Keratinocyte (primary cell): ENCODE data around the gene NHSL1. TPM values are rescaled to one million over a fixed set of nuclear protein-coding genes. Genes with fewer than 3 reads are reported as not detected.

ENCODE experiments used
- DNase-seq: peaks from one replicate; pipeline ENCODE4 v3.0.0-alpha.2; 2011; ENCODE audit warnings: low read depth, missing footprints, low spot score
- FAIRE-seq: peaks from 2 replicates; lab custom pipeline; 2011; peaks lifted over from hg19 to GRCh38; lab: Jason Lieb, UNC
- H2AFZ ChIP-seq: 2 replicates; pipeline ENCODE4 v1.6.0; 2012; ENCODE audit warnings: low read length, control low read depth, inconsistent platforms; ENCODE audit not compliant: control insufficient read depth
- H3K27ac ChIP-seq: 2 replicates; pipeline ENCODE4 v1.5.1; 2011; ENCODE audit warnings: low read length; ENCODE audit not compliant: control insufficient read depth, insufficient read depth
- H3K27me3 ChIP-seq: 3 replicates; pipeline ENCODE4 v1.6.0; 2011; ENCODE audit warnings: low read length; ENCODE audit not compliant: control insufficient read depth, insufficient read depth; ENCODE audit errors: extremely low read depth
- H3K36me3 ChIP-seq, 2 experiments: 2 replicates in 1 of 2; 3 replicates in 1 of 2; pipeline ENCODE4 v1.5.1; 2011; ENCODE audit warnings: low read length in 2 of 2, mild to moderate bottlenecking in 1 of 2; ENCODE audit not compliant: control insufficient read depth in 2 of 2, insufficient read depth in 2 of 2; ENCODE audit errors: extremely low read depth in 1 of 2
- H3K4me1 ChIP-seq: 3 replicates; pipeline ENCODE4 v1.5.1; 2011; ENCODE audit warnings: low read length; ENCODE audit not compliant: control insufficient read depth, insufficient read depth; ENCODE audit errors: extremely low read depth
- H3K4me2 ChIP-seq: 3 replicates; pipeline ENCODE4 v1.6.0; 2011; ENCODE audit warnings: low read depth, low read length; ENCODE audit not compliant: control insufficient read depth, insufficient read depth; ENCODE audit errors: extremely low read depth
- H3K4me3 ChIP-seq, 3 experiments: fragments of 200-600 bp in 1 of 3; sonication (generic) in 1 of 3; 2 replicates in 2 of 3; 3 replicates in 1 of 3; pipeline ENCODE4 v1.5.1; 2011 to 2016; ENCODE audit warnings: low read length in 3 of 3, mild to moderate bottlenecking in 3 of 3, control low read depth in 2 of 3, inconsistent platforms in 1 of 3, low read depth in 1 of 3, mixed read lengths in 1 of 3, mixed run types in 1 of 3, moderate library complexity in 1 of 3; ENCODE audit not compliant: control insufficient read depth in 2 of 3, insufficient read depth in 2 of 3; ENCODE audit errors: extremely low read depth in 1 of 3
- H3K79me2 ChIP-seq: 2 replicates; pipeline ENCODE4 v1.6.0; 2012; ENCODE audit warnings: low read length; ENCODE audit not compliant: control insufficient read depth, insufficient read depth
- H3K9ac ChIP-seq: 3 replicates; pipeline ENCODE4 v1.6.0; 2011; ENCODE audit warnings: low read length; ENCODE audit not compliant: control insufficient read depth, insufficient read depth; ENCODE audit errors: extremely low read depth
- H3K9me1 ChIP-seq: 3 replicates; pipeline ENCODE4 v1.6.0; 2011; ENCODE audit warnings: low read length; ENCODE audit not compliant: control insufficient read depth, insufficient read depth; ENCODE audit errors: extremely low read depth
- H3K9me3 ChIP-seq: 2 replicates; pipeline ENCODE4 v1.5.1; 2012; ENCODE audit warnings: low read depth, low read length; ENCODE audit not compliant: control insufficient read depth
- H4K20me1 ChIP-seq: 3 replicates; pipeline ENCODE4 v1.6.0; 2011; ENCODE audit warnings: low read length; ENCODE audit not compliant: control insufficient read depth, insufficient read depth; ENCODE audit errors: extremely low read depth
- CTCF ChIP-seq, 3 experiments: IDR thresholded peaks in 1 of 3; conservative IDR thresholded peaks in 1 of 3; optimal IDR thresholded peaks in 1 of 3; 2 replicates in 2 of 3; 3 replicates in 1 of 3; pipeline versions ENCODE3 to v1.5.1; 2011; ENCODE audit warnings: low read length in 3 of 3, mild to moderate bottlenecking in 3 of 3, moderate library complexity in 2 of 3, control low read depth in 1 of 3, inconsistent platforms in 1 of 3; ENCODE audit not compliant: insufficient read depth in 2 of 3; ENCODE audit errors: extremely low read depth in 1 of 3
- EZH2 ChIP-seq: IDR thresholded peaks from one replicate; pipeline ENCODE4 v1.6.1; 2012; ENCODE audit warnings: inconsistent platforms, mild to moderate bottlenecking, low read length, moderate library complexity
- dilution Hi-C: fragments of 300-500 bp; cut with MboI; formaldehyde crosslinking; loops from one replicate; pipeline ENCODE4 v1.7.0; 2020; ENCODE audit warnings: low sequenced_read_pairs; ENCODE audit not compliant: extremely low pct_ligation_motif_present
- polyA plus RNA-seq, 5 experiments: library from polyadenylated mRNA; depleted of rRNA in 3 of 5; stranded (reverse) in 3 of 5; stranded (forward) in 1 of 5; unstranded in 1 of 5; fragments of >200 nt; gene quantifications; 1 replicate in 1 of 5; 2 replicates in 3 of 5; 3 replicates in 1 of 5; pipeline versions ENCODE4 v1.2.1 to v1.2.3, GENCODE V29; 2011 to 2012; ENCODE audit warnings: missing spikeins in 2 of 5, low read depth in 1 of 5, low replicate concordance in 1 of 5

The NHSL1 gene
- polyA plus RNA-seq, 1 donor (not counting 4 experiments of a cell fraction or from before 2014, with no cell fraction given) = 11.8 TPM

DNA sequence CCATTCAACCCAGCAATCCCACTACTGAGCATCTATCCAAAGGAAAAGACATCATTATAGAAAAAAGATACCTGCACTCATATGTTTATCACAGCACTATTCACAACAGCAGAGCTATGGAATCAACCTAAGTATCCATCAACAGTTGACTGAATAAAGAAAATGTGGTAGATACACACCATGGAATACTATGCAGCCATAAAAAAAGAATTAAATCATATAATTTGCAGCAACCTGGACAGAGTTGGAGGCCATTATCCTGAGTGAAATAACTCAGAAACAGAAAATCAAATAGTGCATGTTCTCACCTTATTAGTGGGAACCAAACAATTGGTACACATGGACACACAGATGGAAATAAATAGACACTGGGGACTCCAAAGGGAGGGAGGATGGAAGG, 23.2 kb downstream of the NHSL1 start:
- Histone ChIP-seq H3K27me3 (no peaks in the 10 kb centered on the region), H3K9ac (no peak overlapping the region), H3K9me3 (no peaks in the 10 kb centered on the region), H3K4me2 (no peak overlapping the region), H3K4me1 (peaks cover 4% of the 10 kb centered on the region), H2AFZ (no peak overlapping the region), H3K79me2 (peaks cover 18% of the 10 kb centered on the region), H3K4me3 (no peak overlapping the region), H4K20me1 (no peaks in the 10 kb centered on the region), H3K27ac (no peak overlapping the region), H3K36me3 (peaks cover 5 to 15% of the 10 kb centered on the region in 2 experiments), H3K9me1 (peaks cover 2% of the 10 kb centered on the region)
- FAIRE-seq (no peak), DNase-seq (no peak)
- dilution Hi-C loops = no loop called here
- no peak for TF ChIP-seq CTCF (optimal IDR thresholded peaks at IDR 0.05 in 1 of 3, IDR thresholded peaks at IDR 0.05 in 1 of 3, conservative IDR thresholded peaks at IDR 0.05 in 1 of 3; ENCODE audit: extremely low read depth in 1 of 3, insufficient read depth in 2 of 3, low read length in 3 of 3)

GRCh38 chr6:138473144-138473543, 26.1 kb downstream of the NHSL1 start:
- FAIRE-seq (no peak), DNase-seq (no peak)
- Histone ChIP-seq H3K27me3 (no peaks in the 10 kb centered on the region), H3K36me3 (peaks cover 5 to 12% of the 10 kb centered on the region in 2 experiments), H3K4me1 (peaks cover 14% of the 10 kb centered on the region), H2AFZ (no peak overlapping the region), H3K4me2 (no peak overlapping the region), H3K79me2 (peaks cover 13% of the 10 kb centered on the region), H3K4me3 (no peak overlapping the region), H3K9me3 (no peaks in the 10 kb centered on the region), H4K20me1 (no peaks in the 10 kb centered on the region), H3K9ac (no peak overlapping the region), H3K27ac (no peak overlapping the region), H3K9me1 (no peaks in the 10 kb centered on the region)
- dilution Hi-C loops = no loop called here
- TF ChIP-seq EZH2 = no peak
- TF ChIP-seq CTCF (optimal IDR thresholded peaks at IDR 0.05 in 1 of 3, IDR thresholded peaks at IDR 0.05 in 1 of 3, conservative IDR thresholded peaks at IDR 0.05 in 1 of 3; ENCODE audit: extremely low read depth in 1 of 3, insufficient read depth in 2 of 3, low read length in 3 of 3) = no peak
